ENCODE results near the gene KCNQ4.

The KCNQ4 gene
- long read RNA-seq, partial matches to known transcripts, result 0 of 3 reads
- long read RNA-seq, other reads (novel, unspliced or antisense), result 3 of 3 reads

- Histone ChIP-seq H3K27me3 (ENCODE audit: insufficient read depth, poor library complexity, severe bottlenecking) (peaks cover 6% of the 10 kb centered on the region), H3K27ac (replicated peaks) (no peak within 1 kb of the TSS), H3K4me3 (replicated peaks; ENCODE audit: insufficient read depth, low read length) (peak within 1 kb of the TSS; percentile 44)
- TF ChIP-seq, protein P1, sequence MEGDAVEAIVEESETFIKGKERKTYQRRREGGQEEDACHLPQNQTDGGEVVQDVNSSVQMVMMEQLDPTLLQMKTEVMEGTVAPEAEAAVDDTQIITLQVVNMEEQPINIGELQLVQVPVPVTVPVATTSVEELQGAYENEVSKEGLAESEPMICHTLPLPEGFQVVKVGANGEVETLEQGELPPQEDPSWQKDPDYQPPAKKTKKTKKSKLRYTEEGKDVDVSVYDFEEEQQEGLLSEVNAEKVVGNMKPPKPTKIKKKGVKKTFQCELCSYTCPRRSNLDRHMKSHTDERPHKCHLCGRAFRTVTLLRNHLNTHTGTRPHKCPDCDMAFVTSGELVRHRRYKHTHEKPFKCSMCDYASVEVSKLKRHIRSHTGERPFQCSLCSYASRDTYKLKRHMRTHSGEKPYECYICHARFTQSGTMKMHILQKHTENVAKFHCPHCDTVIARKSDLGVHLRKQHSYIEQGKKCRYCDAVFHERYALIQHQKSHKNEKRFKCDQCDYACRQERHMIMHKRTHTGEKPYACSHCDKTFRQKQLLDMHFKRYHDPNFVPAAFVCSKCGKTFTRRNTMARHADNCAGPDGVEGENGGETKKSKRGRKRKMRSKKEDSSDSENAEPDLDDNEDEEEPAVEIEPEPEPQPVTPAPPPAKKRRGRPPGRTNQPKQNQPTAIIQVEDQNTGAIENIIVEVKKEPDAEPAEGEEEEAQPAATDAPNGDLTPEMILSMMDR (IDR thresholded peaks at IDR 0.05; ENCODE audit: insufficient read depth, low read length), result no peak
- TF ChIP-seq SPI1 (IDR thresholded peaks at IDR 0.05; ENCODE audit: borderline replicate concordance, low read depth), result no peak
- TF ChIP-seq REST (IDR thresholded peaks at IDR 0.05; ENCODE audit: insufficient replicate concordance, low read depth), result no peak
- TF ChIP-seq POLR2AphosphoS5 (IDR thresholded peaks at IDR 0.05; ENCODE audit: low read depth), result no peak
- no peak for TF ChIP-seq GABPA (IDR thresholded peaks at IDR 0.05; ENCODE audit: low read depth)
- DNase-seq (ENCODE audit: low read depth in 1 of 2, low spot score in 1 of 2), result peak in 1 of 2 experiments; percentile 42
Measured at GRCh38 chr1:40783001-40783905, at the start of gene KCNQ4. KCNQ4 (plus strand) TSS chr1:40783787; CDS start chr1:40784094, 307 bp downstream.

DNA sequence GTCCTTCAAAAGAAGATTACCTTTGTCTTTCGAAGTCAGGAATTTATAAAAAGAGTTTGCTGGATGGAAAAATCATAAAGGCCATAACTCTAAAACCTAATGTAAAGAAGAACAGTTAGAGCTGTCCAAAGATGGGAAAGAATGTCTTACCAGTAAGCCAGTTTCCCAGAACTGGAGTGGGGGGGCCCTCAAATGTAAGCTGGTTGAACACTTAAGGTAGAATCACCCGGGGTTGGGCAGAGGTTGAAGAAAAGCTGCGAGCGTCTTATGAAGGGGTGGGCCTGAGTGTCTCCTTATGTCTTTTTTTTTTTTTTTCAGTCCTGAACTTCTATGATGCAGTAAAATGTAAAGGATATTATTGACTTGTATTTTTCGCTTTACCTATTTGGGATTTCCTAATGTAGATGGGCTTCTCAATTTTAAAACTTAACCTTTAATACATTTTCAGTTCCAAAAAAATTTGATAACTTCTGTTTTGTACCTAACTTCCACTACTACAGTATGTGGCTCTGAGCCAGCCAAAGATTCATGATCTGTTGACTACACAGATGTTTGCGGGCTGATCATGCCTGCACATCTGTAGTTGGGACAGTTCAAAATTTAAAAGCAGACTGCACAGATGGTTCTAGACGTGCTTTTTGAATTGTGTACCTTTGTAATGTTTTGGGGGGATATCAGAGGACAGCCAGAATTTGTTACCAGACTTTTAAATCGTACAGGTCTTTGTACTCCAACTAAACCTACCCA is 48.5 kb upstream of the KCNQ4 start:
- no peak for DNase-seq (ENCODE audit: low read depth in 1 of 2, low spot score in 1 of 2)
- TF ChIP-seq REST (IDR thresholded peaks at IDR 0.05; ENCODE audit: insufficient replicate concordance, low read depth), result no peak
- TF ChIP-seq, protein P1 (IDR thresholded peaks at IDR 0.05; ENCODE audit: insufficient read depth, low read length), result no peak
- no peak for TF ChIP-seq SPI1 (IDR thresholded peaks at IDR 0.05; ENCODE audit: borderline replicate concordance, low read depth)
- no peak for TF ChIP-seq GABPA (IDR thresholded peaks at IDR 0.05; ENCODE audit: low read depth)
- TF ChIP-seq POLR2AphosphoS5 (IDR thresholded peaks at IDR 0.05; ENCODE audit: low read depth), result no peak
- no peaks in the 10 kb centered on the region for H3K27me3 ChIP-seq (ENCODE audit: insufficient read depth, poor library complexity, severe bottlenecking)
- H3K27ac ChIP-seq (replicated peaks), result no peak overlapping the region
- no peak overlapping the region for H3K4me3 ChIP-seq (replicated peaks; ENCODE audit: insufficient read depth, low read length)

- TF ChIP-seq, protein P1 (IDR thresholded peaks at IDR 0.05; ENCODE audit: insufficient read depth, low read length), result no peak
- no peak for TF ChIP-seq POLR2AphosphoS5 (IDR thresholded peaks at IDR 0.05; ENCODE audit: low read depth)
- no peak for TF ChIP-seq SPI1 (IDR thresholded peaks at IDR 0.05; ENCODE audit: borderline replicate concordance, low read depth)
- no peak for TF ChIP-seq GABPA (IDR thresholded peaks at IDR 0.05; ENCODE audit: low read depth)
- TF ChIP-seq REST (IDR thresholded peaks at IDR 0.05; ENCODE audit: insufficient replicate concordance, low read depth), result no peak
- Histone ChIP-seq H3K27me3 (ENCODE audit: insufficient read depth, poor library complexity, severe bottlenecking) (no peaks in the 10 kb centered on the region), H3K27ac (replicated peaks) (no peak overlapping the region), H3K4me3 (replicated peaks; ENCODE audit: insufficient read depth, low read length) (no peak overlapping the region)
- DNase-seq (ENCODE audit: low read depth in 1 of 2, low spot score in 1 of 2), result no peak
Measured at GRCh38 chr1:40736085-40736531, 47.5 kb upstream of the KCNQ4 start.
